HepG2 (cell line): Measurements from ENCODE around the gene PFN1. TPM values are rescaled to one million over a fixed set of nuclear protein-coding genes. Genes with fewer than 3 reads are reported as not detected.

Experiments
- ATF3 ChIP-seq: sonication (generic); formaldehyde crosslinking; IDR thresholded peaks from 2 replicates; pipeline ENCODE4 v1.4.0; 2020; ENCODE audit warnings: missing genetic modification reagents
- BORCS8-MEF2B ChIP-seq: sonication (generic); formaldehyde crosslinking; IDR thresholded peaks from 2 replicates; pipeline ENCODE4 v1.8.0; 2022; ENCODE audit warnings: mild to moderate bottlenecking, missing genetic modification reagents
- EED ChIP-seq: sonication (generic); formaldehyde crosslinking; IDR thresholded peaks from 2 replicates; pipeline ENCODE4 v1.5.0; 2020; ENCODE audit warnings: mild to moderate bottlenecking, missing genetic modification reagents
- GTF2F1 ChIP-seq: fragments of 150-350 bp; IDR thresholded peaks from 2 replicates; pipeline ENCODE4 v1.6.1; 2014; ENCODE audit warnings: low read length
- HOMEZ ChIP-seq: IDR thresholded peaks from 2 replicates; pipeline ENCODE4 v1.6.1; 2016; ENCODE audit warnings: low read depth
- MBNL3 ChIP-seq: fragments of 250-450 bp; sonication (Bioruptor Pico); conservative IDR thresholded peaks from 2 replicates; pipeline ENCODE4 v1.8.0; 2022; ENCODE audit warnings: mild to moderate bottlenecking, inconsistent platforms
- MTF1 ChIP-seq: sonication (generic); formaldehyde crosslinking; IDR thresholded peaks from 2 replicates; pipeline ENCODE4 v1.5.0; 2020; ENCODE audit warnings: missing genetic modification reagents
- NAIF1 ChIP-seq: sonication (generic); formaldehyde crosslinking; IDR thresholded peaks from 2 replicates; pipeline ENCODE4 v1.5.0; 2020; ENCODE audit warnings: mild to moderate bottlenecking, missing genetic modification reagents, borderline replicate concordance
- NCOA5 ChIP-seq: sonication (generic); formaldehyde crosslinking; IDR thresholded peaks from 2 replicates; pipeline ENCODE4 v1.4.0; 2020; ENCODE audit warnings: missing genetic modification reagents
- NR2F1 ChIP-seq, 2 experiments: fragments of 450-650 bp in 1 of 2; formaldehyde crosslinking in 1 of 2; IDR thresholded peaks; 2 replicates each; pipeline versions ENCODE4 v1.5.0 to v1.6.1; 2016 to 2020; ENCODE audit warnings: mild to moderate bottlenecking in 1 of 2, missing compliant biosample characterization in 1 of 2, missing genetic modification reagents in 1 of 2, moderate library complexity in 1 of 2
- NR2F6 ChIP-seq, 2 experiments: IDR thresholded peaks; 2 replicates each; pipeline ENCODE4 v1.6.1; 2016; ENCODE audit warnings: antibody characterized with exemption in 1 of 2, mild to moderate bottlenecking in 1 of 2
- RFXANK ChIP-seq: IDR thresholded peaks from 2 replicates; pipeline ENCODE4 v1.6.1; 2016
- TGIF2 ChIP-seq: IDR thresholded peaks from 2 replicates; pipeline ENCODE4 v1.6.1; 2016; ENCODE audit warnings: control low read depth, missing compliant biosample characterization
- THAP8 ChIP-seq: sonication (generic); formaldehyde crosslinking; IDR thresholded peaks from 2 replicates; pipeline ENCODE4 v1.5.1; 2020; ENCODE audit warnings: missing genetic modification reagents, mild to moderate bottlenecking, borderline replicate concordance
- ZFY ChIP-seq: sonication (generic); formaldehyde crosslinking; IDR thresholded peaks from 2 replicates; pipeline ENCODE4 v1.4.0; 2020; ENCODE audit warnings: missing genetic modification reagents
- ZNF143 ChIP-seq: sonication (generic); formaldehyde crosslinking; IDR thresholded peaks from 2 replicates; pipeline ENCODE4 v1.4.0; 2020; ENCODE audit warnings: missing genetic modification reagents
- ZNF160 ChIP-seq: sonication (generic); formaldehyde crosslinking; IDR thresholded peaks from 2 replicates; pipeline ENCODE4 v1.8.0; 2022; ENCODE audit warnings: mild to moderate bottlenecking, inconsistent platforms, missing genetic modification reagents
- ZNF318 ChIP-seq: sonication (generic); formaldehyde crosslinking; IDR thresholded peaks from 2 replicates; pipeline ENCODE4 v1.4.0; 2020; ENCODE audit warnings: mild to moderate bottlenecking, missing genetic modification reagents
- ZNF468 ChIP-seq: sonication (generic); formaldehyde crosslinking; IDR thresholded peaks from 2 replicates; pipeline ENCODE4 v1.8.0; 2022; ENCODE audit warnings: mild to moderate bottlenecking, moderate library complexity, missing genetic modification reagents
- polyA plus RNA-seq, 8 experiments: library from polyadenylated mRNA; depleted of rRNA in 3 of 8; stranded (reverse) in 7 of 8; unstranded in 1 of 8; fragments of >200 nt; fragmentation: Illumina TruSeq in 4 of 8; extraction: Trizol in 4 of 8; gene quantifications; 2 replicates each; pipeline versions ENCODE4 v1.2.1 to v1.2.3, GENCODE V29; 2011 to 2016; ENCODE audit warnings: low read depth in 4 of 8, missing spikeins in 1 of 8, mixed read lengths in 1 of 8; ENCODE audit not compliant: insufficient read depth in 1 of 8
- total RNA-seq, 5 experiments: library from RNA; depleted of rRNA; stranded (reverse); fragments of >200 nt; fragmentation: Illumina TruSeq; extraction: Trizol; gene quantifications; 2 replicates each; pipeline ENCODE4 v1.2.3, GENCODE V29; 2016; ENCODE audit warnings: low read depth in 1 of 5

Gene PFN1
- total and polyA plus RNA-seq, 2 of the 13 experiments (the other 11 are each of a cell fraction or from before 2014, with no cell fraction given): 494 to 613 TPM

- TF ChIP-seq ZNF468 (CRISPR knock-in tag) (peak; percentile 51; the same call in 1 of the 2 replicates), THAP8 (peak; percentile 94), ZNF160 (CRISPR knock-in tag) (no peak), HOMEZ (CRISPR knock-in tag) (peak; percentile 31; the same call in 1 of the 2 replicates), ZNF318 (CRISPR knock-in tag) (no peak), EED (CRISPR knock-in tag) (no peak), NR2F1 (CRISPR knock-in tag; IDR thresholded peaks at IDR 0.05) (peak in 1 of 2 experiments; percentile 36; a peak in 1 of 4 replicates), NR2F6 (IDR thresholded peaks at IDR 0.05) (peak; percentile 65), NR2F6 (CRISPR knock-in tag; IDR thresholded peaks at IDR 0.05) (peak; percentile 66; the same call in 1 of the 2 replicates), RFXANK (0 out of 2 replicates have a peak, but pooled peaks have one; percentile 37), ZNF143 (CRISPR knock-in tag) (0 out of 2 replicates have a peak, but pooled peaks have one; percentile 15), NAIF1 (CRISPR knock-in tag) (no peak), ZFY (CRISPR knock-in tag) (peak; percentile 71), MBNL3 (CRISPR knock-in tag) (no peak), MTF1 (CRISPR knock-in tag) (no peak), BORCS8-MEF2B (CRISPR knock-in tag) (0 out of 2 replicates have a peak, but pooled peaks have one; percentile 30), ATF3 (CRISPR knock-in tag) (peak; percentile 49), TGIF2 (0 out of 2 replicates have a peak, but pooled peaks have one; percentile 57), NCOA5 (no peak), GTF2F1 (no peak)
Measured at GRCh38 chr17:4986951-4987766, 38.8 kb upstream of the PFN1 start, which contains the start of gene CAMTA2 (continued).
